GM23338 (cell line): Measurements from ENCODE around the gene LDHD. TPM values are rescaled to one million over a fixed set of nuclear protein-coding genes. Genes with fewer than 3 reads are reported as not detected.

Experiments
- ATAC-seq: fragments of 200-7000 bp; cut with Tn5 transposase; 3 replicates; pipeline ENCODE4 v1.9.1; 2020
- DNase-seq: peaks from one replicate; pipeline ENCODE4 v3.0.0-alpha.2; 2015; ENCODE audit warnings: low spot score
- H2AFZ ChIP-seq: fragments of 200-600 bp; sonication (generic); 2 replicates; pipeline ENCODE4 v1.8.0; 2016; ENCODE audit warnings: antibody characterized with exemption, mild to moderate bottlenecking, moderate library complexity
- H3F3A ChIP-seq: fragments of 200-600 bp; sonication (generic); replicated peaks from 2 replicates; pipeline ENCODE4 v1.8.0; 2017; ENCODE audit warnings: antibody characterized with exemption, mixed run types, low read depth
- H3K27ac ChIP-seq: fragments of 200-600 bp; sonication (generic); 2 replicates; pipeline ENCODE4 v1.6.1; 2016; ENCODE audit warnings: low read depth
- H3K27me3 ChIP-seq: fragments of 200-600 bp; sonication (generic); 2 replicates; pipeline ENCODE4 v1.8.0; 2016; ENCODE audit warnings: mild to moderate bottlenecking, mixed run types, moderate library complexity; ENCODE audit not compliant: insufficient read depth
- H3K36me3 ChIP-seq: fragments of 200-600 bp; sonication (generic); 2 replicates; pipeline ENCODE4 v1.8.0; 2016; ENCODE audit warnings: mild to moderate bottlenecking; ENCODE audit not compliant: insufficient read depth
- H3K4me1 ChIP-seq: fragments of 200-600 bp; sonication (generic); 2 replicates; pipeline ENCODE4 v1.8.0; 2016; ENCODE audit warnings: mild to moderate bottlenecking, moderate library complexity; ENCODE audit not compliant: insufficient read depth
- H3K4me2 ChIP-seq: fragments of 200-600 bp; sonication (generic); 2 replicates; pipeline ENCODE4 v1.7.1; 2017; ENCODE audit warnings: mixed run types
- H3K4me3 ChIP-seq: fragments of 200-600 bp; sonication (generic); 2 replicates; pipeline ENCODE4 v1.6.1; 2016; ENCODE audit warnings: mixed run types
- H3K79me2 ChIP-seq: fragments of 200-600 bp; sonication (generic); replicated peaks from 2 replicates; pipeline ENCODE4 v1.8.0; 2017; ENCODE audit warnings: mild to moderate bottlenecking; ENCODE audit not compliant: insufficient read depth
- H3K9me2 ChIP-seq: fragments of 200-600 bp; sonication (generic); 2 replicates; pipeline ENCODE4 v1.8.0; 2017; ENCODE audit not compliant: insufficient read depth
- H4K20me1 ChIP-seq: fragments of 200-600 bp; sonication (generic); replicated peaks from 2 replicates; pipeline ENCODE4 v1.8.0; 2017; ENCODE audit warnings: mild to moderate bottlenecking; ENCODE audit not compliant: insufficient read depth
- H3K27ac Mint-ChIP-seq: 2 replicates; pipeline ENCODE4 v1.8.0; 2020; ENCODE audit warnings: inconsistent platforms, mild to moderate bottlenecking, moderate library complexity, mixed read lengths
- H3K27me3 Mint-ChIP-seq: 3 replicates; pipeline ENCODE4 v1.8.0; 2022; ENCODE audit warnings: low read depth, mild to moderate bottlenecking, moderate library complexity, mixed read lengths, inconsistent platforms; ENCODE audit not compliant: insufficient read depth, poor library complexity
- H3K36me3 Mint-ChIP-seq: 3 replicates; pipeline ENCODE4 v1.8.0; 2021; ENCODE audit warnings: low read depth, mild to moderate bottlenecking, inconsistent platforms, moderate library complexity, mixed read lengths
- H3K4me1 Mint-ChIP-seq: 3 replicates; pipeline ENCODE4 v1.8.0; 2020; ENCODE audit warnings: mild to moderate bottlenecking, inconsistent platforms, mixed read lengths
- H3K4me3 Mint-ChIP-seq: 3 replicates; pipeline ENCODE4 v1.8.0; 2021; ENCODE audit warnings: moderate library complexity, mild to moderate bottlenecking, inconsistent platforms, mixed read lengths
- H3K9me3 Mint-ChIP-seq: 3 replicates; pipeline ENCODE4 v1.8.0; 2020; ENCODE audit warnings: moderate library complexity, mild to moderate bottlenecking, inconsistent platforms, mixed read lengths
- CREB1 ChIP-seq: fragments of 250-450 bp; sonication (Bioruptor Pico); IDR thresholded peaks from 2 replicates; pipeline ENCODE4 v1.5.0; 2020; ENCODE audit warnings: low read depth, mild to moderate bottlenecking, moderate library complexity
- ETS1 ChIP-seq: IDR thresholded peaks from 2 replicates; pipeline ENCODE4 v1.6.1; 2016; ENCODE audit warnings: antibody characterized with exemption
- EZH2 ChIP-seq: fragments of 200-600 bp; sonication (generic); IDR thresholded peaks from one replicate; pipeline ENCODE4 v1.8.0; 2017; ENCODE audit warnings: antibody characterized with exemption, mild to moderate bottlenecking, low read depth; ENCODE audit not compliant: unreplicated experiment
- EZH2phosphoT487 ChIP-seq: fragments of 200-600 bp; sonication (generic); IDR thresholded peaks from one replicate; pipeline ENCODE4 v1.8.1; 2018; ENCODE audit warnings: antibody characterized with exemption; ENCODE audit not compliant: unreplicated experiment
- NANOG ChIP-seq: IDR thresholded peaks from 2 replicates; pipeline ENCODE4 v1.6.1; 2016; ENCODE audit warnings: antibody characterized with exemption, borderline replicate concordance
- ZNF114 ChIP-seq: fragments of 250-450 bp; sonication (Bioruptor Pico); IDR thresholded peaks from 2 replicates; pipeline ENCODE4 v1.5.0; 2020; ENCODE audit warnings: mild to moderate bottlenecking, moderate library complexity
- ZNF331 ChIP-seq: fragments of 250-450 bp; sonication (Bioruptor Pico); IDR thresholded peaks from 2 replicates; pipeline ENCODE4 v1.5.0; 2020; ENCODE audit warnings: low read depth, mild to moderate bottlenecking, moderate library complexity
- polyA plus RNA-seq: library from polyadenylated mRNA; unstranded; fragments of >200 nt; fragmentation: Nextera tagmentation; extraction: Ambion mirVana; gene quantifications from 2 replicates; pipeline ENCODE4 v1.2.1, GENCODE V29; 2016
- total RNA-seq: library from RNA; depleted of rRNA; stranded (reverse); fragments of >200 nt; shearing (Covaris generic); gene quantifications from 2 replicates; pipeline ENCODE4 v1.2.3, GENCODE V29; 2014
- TF ChIP-seq, protein P1 (sequence below): fragments of 250-450 bp; sonication (Bioruptor Pico); IDR thresholded peaks from 2 replicates; pipeline ENCODE4 v1.5.0; 2020; ENCODE audit warnings: mild to moderate bottlenecking, moderate library complexity
- TF ChIP-seq, protein P2 (sequence below), 2 experiments: fragments of 200-600 bp in 1 of 2; sonication (generic) in 1 of 2; conservative IDR thresholded peaks; 2 replicates each; pipeline versions ENCODE4 v1.5.1 to v1.6.1; 2016 to 2017; ENCODE audit warnings: antibody characterized with exemption in 2 of 2, low read depth in 2 of 2, mild to moderate bottlenecking in 2 of 2, moderate library complexity in 1 of 2

LDHD gene
- total and polyA plus RNA-seq, 2 experiments from 2014 or later, result 5.0 to 7.7 TPM

- TF ChIP-seq, protein P1, sequence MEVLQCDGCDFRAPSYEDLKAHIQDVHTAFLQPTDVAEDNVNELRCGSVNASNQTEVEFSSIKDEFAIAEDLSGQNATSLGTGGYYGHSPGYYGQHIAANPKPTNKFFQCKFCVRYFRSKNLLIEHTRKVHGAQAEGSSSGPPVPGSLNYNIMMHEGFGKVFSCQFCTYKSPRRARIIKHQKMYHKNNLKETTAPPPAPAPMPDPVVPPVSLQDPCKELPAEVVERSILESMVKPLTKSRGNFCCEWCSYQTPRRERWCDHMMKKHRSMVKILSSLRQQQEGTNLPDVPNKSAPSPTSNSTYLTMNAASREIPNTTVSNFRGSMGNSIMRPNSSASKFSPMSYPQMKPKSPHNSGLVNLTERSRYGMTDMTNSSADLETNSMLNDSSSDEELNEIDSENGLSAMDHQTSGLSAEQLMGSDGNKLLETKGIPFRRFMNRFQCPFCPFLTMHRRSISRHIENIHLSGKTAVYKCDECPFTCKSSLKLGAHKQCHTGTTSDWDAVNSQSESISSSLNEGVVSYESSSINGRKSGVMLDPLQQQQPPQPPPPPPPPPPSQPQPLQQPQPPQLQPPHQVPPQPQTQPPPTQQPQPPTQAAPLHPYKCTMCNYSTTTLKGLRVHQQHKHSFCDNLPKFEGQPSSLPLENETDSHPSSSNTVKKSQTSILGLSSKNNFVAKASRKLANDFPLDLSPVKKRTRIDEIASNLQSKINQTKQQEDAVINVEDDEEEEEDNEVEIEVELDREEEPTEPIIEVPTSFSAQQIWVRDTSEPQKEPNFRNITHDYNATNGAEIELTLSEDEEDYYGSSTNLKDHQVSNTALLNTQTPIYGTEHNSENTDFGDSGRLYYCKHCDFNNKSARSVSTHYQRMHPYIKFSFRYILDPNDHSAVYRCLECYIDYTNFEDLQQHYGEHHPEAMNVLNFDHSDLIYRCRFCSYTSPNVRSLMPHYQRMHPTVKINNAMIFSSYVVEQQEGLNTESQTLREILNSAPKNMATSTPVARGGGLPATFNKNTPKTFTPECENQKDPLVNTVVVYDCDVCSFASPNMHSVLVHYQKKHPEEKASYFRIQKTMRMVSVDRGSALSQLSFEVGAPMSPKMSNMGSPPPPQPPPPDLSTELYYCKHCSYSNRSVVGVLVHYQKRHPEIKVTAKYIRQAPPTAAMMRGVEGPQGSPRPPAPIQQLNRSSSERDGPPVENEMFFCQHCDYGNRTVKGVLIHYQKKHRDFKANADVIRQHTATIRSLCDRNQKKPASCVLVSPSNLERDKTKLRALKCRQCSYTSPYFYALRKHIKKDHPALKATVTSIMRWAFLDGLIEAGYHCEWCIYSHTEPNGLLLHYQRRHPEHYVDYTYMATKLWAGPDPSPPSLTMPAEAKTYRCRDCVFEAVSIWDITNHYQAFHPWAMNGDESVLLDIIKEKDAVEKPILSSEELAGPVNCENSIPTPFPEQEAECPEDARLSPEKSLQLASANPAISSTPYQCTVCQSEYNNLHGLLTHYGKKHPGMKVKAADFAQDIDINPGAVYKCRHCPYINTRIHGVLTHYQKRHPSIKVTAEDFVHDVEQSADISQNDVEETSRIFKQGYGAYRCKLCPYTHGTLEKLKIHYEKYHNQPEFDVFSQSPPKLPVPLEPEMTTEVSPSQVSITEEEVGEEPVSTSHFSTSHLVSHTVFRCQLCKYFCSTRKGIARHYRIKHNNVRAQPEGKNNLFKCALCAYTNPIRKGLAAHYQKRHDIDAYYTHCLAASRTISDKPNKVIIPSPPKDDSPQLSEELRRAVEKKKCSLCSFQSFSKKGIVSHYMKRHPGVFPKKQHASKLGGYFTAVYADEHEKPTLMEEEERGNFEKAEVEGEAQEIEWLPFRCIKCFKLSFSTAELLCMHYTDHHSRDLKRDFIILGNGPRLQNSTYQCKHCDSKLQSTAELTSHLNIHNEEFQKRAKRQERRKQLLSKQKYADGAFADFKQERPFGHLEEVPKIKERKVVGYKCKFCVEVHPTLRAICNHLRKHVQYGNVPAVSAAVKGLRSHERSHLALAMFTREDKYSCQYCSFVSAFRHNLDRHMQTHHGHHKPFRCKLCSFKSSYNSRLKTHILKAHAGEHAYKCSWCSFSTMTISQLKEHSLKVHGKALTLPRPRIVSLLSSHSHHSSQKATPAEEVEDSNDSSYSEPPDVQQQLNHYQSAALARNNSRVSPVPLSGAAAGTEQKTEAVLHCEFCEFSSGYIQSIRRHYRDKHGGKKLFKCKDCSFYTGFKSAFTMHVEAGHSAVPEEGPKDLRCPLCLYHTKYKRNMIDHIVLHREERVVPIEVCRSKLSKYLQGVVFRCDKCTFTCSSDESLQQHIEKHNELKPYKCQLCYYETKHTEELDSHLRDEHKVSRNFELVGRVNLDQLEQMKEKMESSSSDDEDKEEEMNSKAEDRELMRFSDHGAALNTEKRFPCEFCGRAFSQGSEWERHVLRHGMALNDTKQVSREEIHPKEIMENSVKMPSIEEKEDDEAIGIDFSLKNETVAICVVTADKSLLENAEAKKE (CRISPR knock-in tag), result no peak
- TF ChIP-seq EZH2phosphoT487 (no peak), ETS1 (no peak)
Measured at GRCh38 chr16:75107505-75107904, 9.1 kb downstream of the LDHD start (continued).

DNA sequence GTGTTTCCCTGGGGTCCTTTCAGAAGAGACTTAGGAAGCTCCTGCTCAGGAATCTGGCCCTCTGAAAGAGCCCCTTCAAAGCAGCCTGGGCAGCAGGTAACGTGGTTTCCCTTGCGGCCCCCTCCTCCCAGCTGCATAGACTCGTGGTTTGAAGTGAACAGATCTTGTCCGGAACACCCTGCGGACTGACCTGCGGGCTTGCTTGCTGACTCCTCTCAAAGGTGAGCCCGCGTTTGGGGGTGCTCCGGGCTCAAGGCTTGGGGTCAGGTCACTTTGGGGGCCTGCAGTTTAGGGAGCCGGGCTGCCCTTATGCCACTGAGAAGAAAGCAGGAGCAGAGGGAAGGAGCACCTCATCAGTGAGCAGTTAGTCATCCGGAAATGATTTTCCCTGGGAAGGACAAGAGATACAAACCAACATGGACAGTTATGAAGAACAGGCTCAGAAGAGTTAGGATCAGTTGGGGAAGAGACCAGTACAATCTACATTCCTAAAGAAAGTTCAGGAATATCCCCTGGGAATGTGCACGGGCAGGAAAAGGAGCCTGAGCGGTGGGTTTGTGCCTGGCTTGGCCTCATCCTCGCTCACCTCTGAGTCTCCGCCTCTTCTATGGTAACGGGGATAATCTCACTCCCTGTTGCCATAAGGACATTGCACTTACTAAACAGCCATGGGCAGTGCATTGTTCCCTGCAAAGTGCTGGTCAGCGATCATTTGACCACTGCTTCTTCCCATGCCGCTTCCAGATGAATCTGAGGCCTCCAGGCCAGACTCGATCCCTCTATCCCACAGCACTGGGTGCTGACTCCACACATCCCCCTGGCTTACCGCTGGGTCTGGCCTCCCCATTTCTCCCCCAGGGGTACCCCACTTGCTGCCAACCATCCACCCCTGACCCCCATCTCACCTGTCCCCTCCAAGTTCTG, 10.0 kb downstream of the LDHD start:
- Histone ChIP-seq H3K36me3 (no peaks in the 10 kb centered on the region), H3K4me2 (no peak overlapping the region), H3K4me3 (no peak overlapping the region), H3K27me3 (no peaks in the 10 kb centered on the region), H3F3A (peaks cover 14% of the 10 kb centered on the region), H4K20me1 (peaks cover 5% of the 10 kb centered on the region; the same call in 1 of the 2 replicates), H3K27ac (no peak overlapping the region), H2AFZ (no peak overlapping the region), H3K79me2 (peaks cover 4% of the 10 kb centered on the region; the same call in 1 of the 2 replicates), H3K9me2 (no peaks in the 10 kb centered on the region), H3K4me1 (peaks cover 25% of the 10 kb centered on the region)
- ATAC-seq (no peak), DNase-seq (no peak)
- peaks cover 43% of the 10 kb centered on the region for H3K4me1 Mint-ChIP-seq
- H3K27ac Mint-ChIP-seq, result 0 out of 2 replicates have a peak overlapping the region, but pooled peaks have one; percentile 35
- H3K27me3 Mint-ChIP-seq, result peaks cover 22% of the 10 kb centered on the region
- H3K9me3 Mint-ChIP-seq, result no peaks in the 10 kb centered on the region
- H3K36me3 Mint-ChIP-seq, result peaks cover 15% of the 10 kb centered on the region
- TF ChIP-seq CREB1 (no peak), NANOG (no peak), EZH2 (no peak), ZNF114 (CRISPR knock-in tag) (no peak), ZNF331 (CRISPR knock-in tag) (no peak), EZH2phosphoT487 (no peak)
- TF ChIP-seq, protein P2, sequence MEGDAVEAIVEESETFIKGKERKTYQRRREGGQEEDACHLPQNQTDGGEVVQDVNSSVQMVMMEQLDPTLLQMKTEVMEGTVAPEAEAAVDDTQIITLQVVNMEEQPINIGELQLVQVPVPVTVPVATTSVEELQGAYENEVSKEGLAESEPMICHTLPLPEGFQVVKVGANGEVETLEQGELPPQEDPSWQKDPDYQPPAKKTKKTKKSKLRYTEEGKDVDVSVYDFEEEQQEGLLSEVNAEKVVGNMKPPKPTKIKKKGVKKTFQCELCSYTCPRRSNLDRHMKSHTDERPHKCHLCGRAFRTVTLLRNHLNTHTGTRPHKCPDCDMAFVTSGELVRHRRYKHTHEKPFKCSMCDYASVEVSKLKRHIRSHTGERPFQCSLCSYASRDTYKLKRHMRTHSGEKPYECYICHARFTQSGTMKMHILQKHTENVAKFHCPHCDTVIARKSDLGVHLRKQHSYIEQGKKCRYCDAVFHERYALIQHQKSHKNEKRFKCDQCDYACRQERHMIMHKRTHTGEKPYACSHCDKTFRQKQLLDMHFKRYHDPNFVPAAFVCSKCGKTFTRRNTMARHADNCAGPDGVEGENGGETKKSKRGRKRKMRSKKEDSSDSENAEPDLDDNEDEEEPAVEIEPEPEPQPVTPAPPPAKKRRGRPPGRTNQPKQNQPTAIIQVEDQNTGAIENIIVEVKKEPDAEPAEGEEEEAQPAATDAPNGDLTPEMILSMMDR (conservative IDR thresholded peaks at IDR 0.05; ENCODE audit: low read depth in 2 of 2), result no peak
- H3K4me3 Mint-ChIP-seq, result no peak overlapping the region
